H7 (cell line): Measurements from ENCODE around the gene CLCA4. TPM values are rescaled to one million over a fixed set of nuclear protein-coding genes. Genes with fewer than 3 reads are reported as not detected.
A peak's percentile ranks its signal among the peaks of the same experiment; 100 is the strongest.
"Not testable (repeated sequence)": the region's sequence is repeated elsewhere in the genome, so short reads cannot be mapped to it uniquely, and the experiment has no call there.

Experiments used
- DNase-seq: peaks from one replicate; pipeline ENCODE4 v3.0.0; 2012
- H3K27me3 ChIP-seq: 2 replicates; pipeline ENCODE4 v1.6.0; 2011; ENCODE audit warnings: mild to moderate bottlenecking, low read length; ENCODE audit not compliant: control insufficient read depth, insufficient read depth
- H3K36me3 ChIP-seq: replicated peaks from 2 replicates; pipeline ENCODE4 v1.5.1; 2011; ENCODE audit warnings: low read length; ENCODE audit not compliant: control insufficient read depth, insufficient read depth
- H3K4me3 ChIP-seq: 2 replicates; pipeline ENCODE4 v1.5.1; 2011; ENCODE audit warnings: low read depth, mild to moderate bottlenecking, control low read depth, low read length, moderate library complexity; ENCODE audit not compliant: insufficient read depth
- total RNA-seq: library from RNA; depleted of rRNA; stranded (reverse); fragments of >200 nt; shearing (Covaris generic); gene quantifications from 2 replicates; pipeline ENCODE4 v1.2.3, GENCODE V29; 2014; rRNA removed

CLCA4 gene, protein sequence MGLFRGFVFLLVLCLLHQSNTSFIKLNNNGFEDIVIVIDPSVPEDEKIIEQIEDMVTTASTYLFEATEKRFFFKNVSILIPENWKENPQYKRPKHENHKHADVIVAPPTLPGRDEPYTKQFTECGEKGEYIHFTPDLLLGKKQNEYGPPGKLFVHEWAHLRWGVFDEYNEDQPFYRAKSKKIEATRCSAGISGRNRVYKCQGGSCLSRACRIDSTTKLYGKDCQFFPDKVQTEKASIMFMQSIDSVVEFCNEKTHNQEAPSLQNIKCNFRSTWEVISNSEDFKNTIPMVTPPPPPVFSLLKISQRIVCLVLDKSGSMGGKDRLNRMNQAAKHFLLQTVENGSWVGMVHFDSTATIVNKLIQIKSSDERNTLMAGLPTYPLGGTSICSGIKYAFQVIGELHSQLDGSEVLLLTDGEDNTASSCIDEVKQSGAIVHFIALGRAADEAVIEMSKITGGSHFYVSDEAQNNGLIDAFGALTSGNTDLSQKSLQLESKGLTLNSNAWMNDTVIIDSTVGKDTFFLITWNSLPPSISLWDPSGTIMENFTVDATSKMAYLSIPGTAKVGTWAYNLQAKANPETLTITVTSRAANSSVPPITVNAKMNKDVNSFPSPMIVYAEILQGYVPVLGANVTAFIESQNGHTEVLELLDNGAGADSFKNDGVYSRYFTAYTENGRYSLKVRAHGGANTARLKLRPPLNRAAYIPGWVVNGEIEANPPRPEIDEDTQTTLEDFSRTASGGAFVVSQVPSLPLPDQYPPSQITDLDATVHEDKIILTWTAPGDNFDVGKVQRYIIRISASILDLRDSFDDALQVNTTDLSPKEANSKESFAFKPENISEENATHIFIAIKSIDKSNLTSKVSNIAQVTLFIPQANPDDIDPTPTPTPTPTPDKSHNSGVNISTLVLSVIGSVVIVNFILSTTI
- not detected in 2 replicates for total RNA-seq

DNA sequence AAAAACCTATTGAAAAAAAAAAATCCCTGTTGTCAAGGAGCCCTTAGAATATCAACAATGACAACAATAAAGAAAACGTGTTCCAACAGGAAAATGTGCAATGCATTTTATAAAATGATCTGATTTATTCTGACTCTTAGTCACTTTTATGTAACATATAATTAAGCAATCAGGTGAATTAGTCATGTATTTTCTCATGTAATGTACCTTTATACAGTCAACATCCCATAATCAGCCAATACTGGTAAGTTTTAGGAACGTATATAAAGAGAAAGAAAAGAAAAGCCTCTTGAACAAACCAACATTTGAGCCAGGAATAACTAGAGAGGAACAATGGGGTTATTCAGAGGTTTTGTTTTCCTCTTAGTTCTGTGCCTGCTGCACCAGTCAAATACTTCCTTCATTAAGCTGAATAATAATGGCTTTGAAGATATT lies at the start of gene CLCA4:
Gene CLCA4 (plus strand): TSS at position 292 of the 435 bp plus-strand sequence. CDS start 42 bp downstream, at position 334.
- Histone ChIP-seq H3K4me3 (no peak within 1 kb of the TSS), H3K36me3 (no peaks in the 10 kb centered on the region), H3K27me3 (no peaks in the 10 kb centered on the region)
- DNase-seq = no peak

DNA sequence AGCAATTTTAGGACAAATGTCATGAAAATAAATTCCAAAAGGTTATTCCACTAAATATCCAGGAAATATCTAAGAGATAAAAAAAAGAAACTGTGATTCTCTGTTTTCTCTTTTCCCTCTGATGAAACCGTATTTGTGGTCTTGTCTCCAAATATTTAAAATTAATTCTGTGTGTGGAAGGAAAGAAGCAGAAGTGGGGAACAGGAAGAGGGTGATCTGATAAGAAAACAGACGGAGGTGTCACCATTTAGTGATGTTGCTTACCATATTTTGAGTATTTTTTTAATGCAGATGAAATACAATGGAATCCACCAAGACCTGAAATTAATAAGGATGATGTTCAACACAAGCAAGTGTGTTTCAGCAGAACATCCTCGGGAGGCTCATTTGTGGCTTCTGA lies 48.6 kb upstream of the CLCA4 start:
- Histone ChIP-seq H3K4me3 (no peak overlapping the region), H3K36me3 (no peaks in the 10 kb centered on the region), H3K27me3 (no peaks in the 10 kb centered on the region)
- no peak for DNase-seq

DNA sequence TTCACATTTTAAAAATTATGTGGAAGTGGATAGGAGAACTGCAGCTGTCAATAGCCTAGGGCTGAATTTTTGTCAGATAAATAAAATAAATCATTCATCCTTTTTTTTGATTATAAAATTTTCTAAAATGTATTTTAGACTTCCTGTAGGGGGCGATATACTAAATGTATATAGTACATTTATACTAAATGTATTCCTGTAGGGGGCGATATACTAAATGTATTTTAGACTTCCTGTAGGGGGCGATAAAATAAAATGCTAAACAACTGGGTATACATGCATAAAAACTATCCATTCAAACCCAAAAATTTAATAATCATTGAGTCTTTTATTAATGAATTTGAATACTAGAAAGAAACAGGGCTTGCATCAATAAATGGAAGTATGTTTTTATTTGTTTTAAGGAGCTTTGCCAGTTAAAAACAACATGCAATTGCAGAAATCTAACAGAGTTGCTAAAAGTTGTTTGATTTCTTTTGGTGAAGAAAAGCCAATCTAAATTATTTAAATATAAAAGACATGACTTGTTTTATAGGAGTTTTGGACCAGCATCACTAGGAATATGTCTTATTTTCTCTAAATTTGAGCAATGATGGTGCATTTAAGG lies 46.8 kb upstream of the CLCA4 start:
- Histone ChIP-seq H3K36me3 (no peaks in the 10 kb centered on the region), H3K4me3 (no peak overlapping the region), H3K27me3 (no peaks in the 10 kb centered on the region)
- no peak for DNase-seq

DNA sequence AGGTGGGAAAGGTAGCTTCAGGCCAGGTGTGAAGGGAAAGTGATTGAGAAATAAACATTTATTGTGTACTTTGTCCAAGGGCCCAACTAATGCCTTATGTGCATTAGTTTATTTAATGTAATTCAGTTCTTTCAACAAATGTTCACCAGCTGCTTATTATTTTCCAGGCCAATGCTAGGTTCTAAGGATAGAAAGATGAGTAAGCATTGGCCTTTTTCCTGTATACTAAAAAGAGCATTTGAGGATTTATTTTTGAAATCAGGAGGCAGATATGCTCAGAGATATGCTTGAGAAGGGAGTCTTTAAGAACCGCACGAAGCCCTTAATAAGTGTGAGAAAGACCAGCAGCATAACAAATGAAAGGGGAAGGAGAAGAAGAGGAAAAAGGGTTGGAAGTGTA lies 46.2 kb upstream of the CLCA4 start:
- Histone ChIP-seq H3K4me3 (no peak overlapping the region), H3K27me3 (no peaks in the 10 kb centered on the region), H3K36me3 (no peaks in the 10 kb centered on the region)
- no peak for DNase-seq

DNA sequence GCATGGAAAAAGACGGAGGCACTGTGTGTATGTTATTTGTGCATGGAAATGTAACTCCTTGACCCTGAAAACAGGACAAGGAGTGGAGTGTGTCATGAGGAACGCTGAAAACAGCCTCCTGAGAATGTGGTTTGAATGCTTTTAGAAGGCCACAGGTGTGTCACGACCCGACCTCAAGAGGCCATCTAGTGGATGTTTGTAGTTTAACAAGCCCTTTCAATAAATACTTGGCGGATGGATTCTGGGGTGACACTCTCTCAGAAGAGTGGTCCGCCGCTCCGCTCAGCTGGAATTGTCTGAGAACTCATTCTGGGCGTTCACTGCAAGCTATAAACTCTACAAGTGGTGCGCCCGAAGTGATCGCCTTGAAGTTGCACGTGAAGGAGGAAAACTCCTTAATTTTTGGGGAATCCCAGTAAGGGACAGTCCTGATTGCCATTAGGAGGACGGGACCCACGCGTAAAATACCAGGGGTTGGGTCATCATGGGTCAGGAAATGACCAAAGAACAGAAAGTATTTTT lies 44.7 kb upstream of the CLCA4 start:
- peak; percentile 14 for DNase-seq
- H3K27me3 ChIP-seq, H3K36me3 ChIP-seq: not testable (repeated sequence)
- peak overlapping the region; percentile 36 for H3K4me3 ChIP-seq

DNA sequence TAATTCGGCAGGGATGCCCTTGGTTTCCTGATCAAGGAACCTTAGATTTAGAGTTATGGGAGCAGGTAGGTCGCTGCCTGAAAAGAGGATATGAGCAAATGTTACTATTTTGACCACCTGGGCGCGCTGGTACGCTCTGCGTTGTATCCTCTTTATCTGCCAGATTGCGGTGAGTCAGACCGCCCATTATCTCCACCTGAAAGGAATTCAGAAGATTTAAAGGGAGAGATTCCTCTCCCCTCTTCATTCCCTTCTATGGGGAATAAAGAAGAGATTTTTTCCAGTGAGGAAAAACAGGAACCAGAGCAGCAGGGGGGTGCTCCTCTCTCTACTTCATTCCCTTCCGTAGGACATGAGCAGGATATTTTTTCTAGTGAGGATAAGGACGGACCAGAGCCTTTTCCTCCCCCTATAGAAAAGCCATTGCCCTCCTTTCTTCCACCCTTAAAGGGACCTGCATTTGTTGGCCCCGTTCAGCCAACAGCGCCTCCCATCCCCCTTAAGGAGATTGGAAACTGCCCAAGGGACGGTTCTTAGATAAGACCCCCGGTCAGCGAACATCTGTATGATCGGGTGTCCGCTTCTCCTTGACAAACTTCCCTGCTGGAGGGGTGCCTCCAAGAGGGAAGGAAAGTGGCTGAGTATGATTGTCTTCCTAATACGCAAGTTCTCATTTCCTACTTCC lies 44.0 kb upstream of the CLCA4 start:
- DNase-seq = peak; percentile 16
- Histone ChIP-seq H3K36me3 (no peaks in the 10 kb centered on the region), H3K27me3 (no peaks in the 10 kb centered on the region), H3K4me3 (peak overlapping the region; percentile 36)

DNA sequence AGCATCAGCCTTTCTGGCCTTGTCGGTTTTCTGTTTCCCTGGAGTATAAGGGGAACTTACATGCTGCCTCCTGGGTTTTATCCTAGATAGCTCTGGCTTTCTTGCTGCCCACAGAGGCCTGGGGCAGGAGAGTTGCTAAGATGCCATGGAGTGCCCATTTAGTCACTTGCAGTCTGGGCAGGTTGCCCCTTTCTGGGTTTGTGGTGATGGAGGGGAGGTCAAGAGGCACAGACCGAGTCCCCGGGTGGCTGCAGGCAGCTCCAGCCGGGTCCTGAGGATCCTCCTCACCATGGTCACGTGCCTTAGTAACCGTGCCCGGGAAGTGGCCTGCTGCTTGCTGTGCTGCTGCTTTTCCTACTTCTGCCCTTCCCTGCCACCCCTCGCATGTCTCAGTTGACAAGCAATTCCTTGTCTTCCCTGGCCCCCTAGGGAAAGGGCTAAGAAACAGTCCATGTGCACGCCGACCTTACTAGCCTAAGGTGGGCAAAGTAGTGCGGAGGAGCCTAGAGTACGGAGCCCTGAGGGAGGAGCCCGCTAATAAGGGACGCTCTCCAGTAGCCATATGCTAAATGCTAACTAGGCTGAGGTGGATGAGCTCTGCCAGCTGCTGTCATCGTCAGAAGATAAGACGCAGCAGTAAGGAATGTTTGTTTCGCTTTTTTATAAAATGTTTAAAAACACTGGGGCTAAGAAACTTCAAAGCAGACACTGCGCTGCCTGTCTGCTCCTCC lies 43.3 kb upstream of the CLCA4 start:
- H3K4me3 ChIP-seq = peak overlapping the region; percentile 36
- H3K27me3 ChIP-seq = no peaks in the 10 kb centered on the region
- no peaks in the 10 kb centered on the region for H3K36me3 ChIP-seq
- no peak for DNase-seq

DNA sequence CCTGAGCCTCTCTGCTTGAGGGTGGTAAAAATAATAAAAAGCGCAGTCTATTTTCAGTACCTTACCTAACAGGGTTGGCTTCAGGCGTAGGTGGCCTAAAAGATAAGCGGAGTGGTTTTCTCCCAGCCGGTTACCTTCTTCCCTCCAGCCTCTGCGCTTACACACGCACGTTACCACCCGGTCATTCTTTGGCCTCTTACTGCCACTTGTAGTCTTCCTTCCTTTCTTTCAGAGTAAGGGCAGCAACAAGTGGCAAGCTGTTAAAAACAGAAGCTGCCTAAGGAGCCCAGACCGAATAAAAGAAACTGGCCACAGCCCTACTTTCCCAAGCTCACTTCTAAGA lies 42.8 kb upstream of the CLCA4 start:
- Histone ChIP-seq H3K4me3 (no peak overlapping the region), H3K27me3 (no peaks in the 10 kb centered on the region), H3K36me3 (no peaks in the 10 kb centered on the region)
- DNase-seq = no peak

DNA sequence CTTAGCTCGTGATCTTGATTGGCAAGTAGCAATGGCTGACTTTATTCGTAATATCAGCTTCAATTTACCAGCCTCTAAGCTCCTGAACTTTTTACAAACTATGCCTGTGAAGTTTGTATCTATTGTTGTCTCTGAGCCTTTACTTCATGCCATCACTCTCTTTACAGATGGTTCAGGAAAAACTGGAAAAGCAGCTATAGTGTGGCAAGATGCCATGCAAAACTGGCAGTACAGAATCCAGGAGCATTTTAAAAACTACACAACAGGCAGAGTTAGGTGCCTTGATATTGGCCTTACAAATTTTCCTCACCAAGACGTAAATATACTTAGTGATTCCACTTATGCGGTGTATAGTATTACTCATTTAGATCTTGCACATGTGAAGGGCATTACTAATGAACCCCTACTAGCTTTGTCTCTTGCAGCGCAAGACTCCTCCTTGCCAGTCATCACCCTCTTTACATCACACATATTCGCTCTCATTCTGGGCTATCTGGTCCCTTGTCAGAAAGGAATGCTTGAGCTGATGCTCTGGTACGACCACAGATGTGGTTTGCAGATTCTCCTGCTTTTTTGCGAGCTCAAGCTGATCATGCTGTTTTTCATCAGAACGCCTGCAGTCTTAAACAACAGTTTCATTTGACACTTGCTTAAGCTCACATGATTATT lies 41.8 kb upstream of the CLCA4 start:
- H3K4me3 ChIP-seq = no peak overlapping the region
- H3K36me3 ChIP-seq = no peaks in the 10 kb centered on the region
- no peak for DNase-seq
- no peaks in the 10 kb centered on the region for H3K27me3 ChIP-seq

DNA sequence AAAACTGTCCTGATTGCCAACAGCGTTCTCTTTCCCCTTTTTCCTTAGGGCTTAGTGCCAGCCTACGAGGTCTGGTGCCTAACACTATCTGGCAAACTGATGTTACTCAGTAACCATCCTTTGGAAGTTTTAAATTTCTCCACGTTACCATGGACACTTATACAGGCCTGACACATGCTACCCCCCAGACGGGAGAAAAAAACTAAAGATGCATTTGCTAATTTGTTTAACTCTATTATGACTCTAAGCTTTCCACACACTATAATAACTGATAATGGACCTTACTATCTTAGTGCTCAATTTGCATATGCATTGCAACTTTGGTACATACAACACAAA lies 41.3 kb upstream of the CLCA4 start:
- Histone ChIP-seq H3K36me3 (no peaks in the 10 kb centered on the region), H3K4me3 (no peak overlapping the region), H3K27me3 (no peaks in the 10 kb centered on the region)
- no peak for DNase-seq

DNA sequence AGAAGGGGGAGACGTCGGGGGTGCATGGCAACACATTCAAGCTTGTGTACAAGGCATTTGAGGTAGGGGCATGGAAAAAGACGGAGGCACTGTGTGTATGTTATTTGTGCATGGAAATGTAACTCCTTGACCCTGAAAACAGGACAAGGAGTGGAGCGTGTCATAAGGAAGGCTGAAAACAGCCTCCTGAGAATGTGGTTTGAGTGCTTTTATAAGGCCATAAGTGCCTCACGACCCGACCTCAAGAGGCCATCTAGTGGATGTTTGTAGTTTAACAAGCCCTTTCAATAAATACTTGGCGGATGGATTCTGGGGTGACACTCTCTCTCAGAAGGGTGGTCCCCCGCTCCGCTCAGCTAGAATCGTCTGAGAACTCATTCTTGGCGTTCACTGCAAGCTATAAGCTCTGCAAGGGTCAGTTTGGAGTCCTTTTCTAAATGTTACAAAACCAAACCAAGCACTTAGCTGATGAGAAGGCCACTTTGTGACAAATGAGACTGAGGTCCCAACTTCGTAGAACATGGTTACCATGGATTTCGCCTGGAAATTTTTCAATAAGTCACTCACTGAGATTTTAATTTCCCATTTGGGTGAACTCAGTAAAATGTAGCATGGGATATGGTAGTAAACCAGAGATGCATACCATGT lies 38.8 kb upstream of the CLCA4 start:
- Histone ChIP-seq H3K36me3 (no peaks in the 10 kb centered on the region), H3K4me3 (no peak overlapping the region), H3K27me3 (no peaks in the 10 kb centered on the region)
- peak; percentile 8 for DNase-seq

DNA sequence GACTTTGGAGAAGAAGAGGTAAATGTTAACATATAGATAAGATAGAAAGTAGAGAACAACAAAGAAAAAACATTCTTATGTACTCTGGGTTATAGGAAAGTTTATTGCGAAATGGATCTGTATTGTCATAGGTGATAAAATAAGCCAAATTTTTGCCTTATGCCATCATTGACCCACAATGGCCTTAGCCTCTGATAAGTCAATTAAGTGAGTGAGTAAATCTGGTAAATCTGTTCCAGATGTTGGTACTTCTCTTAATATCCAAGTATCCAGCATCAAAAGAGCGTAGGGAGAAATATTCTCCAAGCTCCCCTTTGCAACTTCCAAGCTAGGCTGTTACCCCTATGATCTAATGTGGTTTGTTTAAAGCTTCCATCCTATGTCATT lies 38.3 kb upstream of the CLCA4 start:
- no peak for DNase-seq
- H3K27me3 ChIP-seq = no peaks in the 10 kb centered on the region
- no peaks in the 10 kb centered on the region for H3K36me3 ChIP-seq
- H3K4me3 ChIP-seq = no peak overlapping the region

DNA sequence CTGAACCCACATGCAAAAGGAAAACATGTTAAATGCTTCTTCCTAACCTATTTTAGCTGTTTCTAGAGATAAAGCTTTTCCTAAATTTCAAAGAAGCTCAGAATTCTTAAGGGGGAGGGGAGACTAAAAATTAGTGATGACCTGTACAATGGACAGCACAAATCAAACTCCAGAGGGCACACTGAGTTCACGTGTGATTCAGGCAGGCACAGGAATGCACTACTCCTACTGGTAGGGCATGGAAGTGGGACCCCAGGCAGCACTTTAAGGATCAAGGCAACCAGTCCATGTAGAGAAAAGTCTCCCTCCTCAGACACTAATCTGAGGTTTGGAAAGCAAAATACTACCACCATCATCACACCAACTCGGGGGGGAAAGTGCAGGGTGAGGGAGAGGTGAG lies 31.3 kb upstream of the CLCA4 start:
- DNase-seq = peak; percentile 51
- Histone ChIP-seq H3K27me3 (no peaks in the 10 kb centered on the region), H3K36me3 (no peaks in the 10 kb centered on the region), H3K4me3 (no peak overlapping the region)
